NCI-H1105 (cell line): ENCODE measurements around the gene REG1B.

Experiments
- DNase-seq: peaks from one replicate; lab custom pipeline; 2025; lab: John Stamatoyannopoulos, UW

REG1B gene

GRCh38 chr2:79087785-79088364 lies at the start of gene REG1B:
Gene REG1B (minus strand): TSS chr2:79087993. CDS start chr2:79087612, 381 bp downstream.
- DNase-seq = no peak

- no peak for DNase-seq
These were observed 43.9 kb upstream of the REG1B start for GRCh38 chr2:79131687-79132086.

GRCh38 chr2:79129804-79130203 lies 42.0 kb upstream of the REG1B start:
- DNase-seq = no peak

GRCh38 chr2:79129260-79129659 lies 41.5 kb upstream of the REG1B start:
- no peak for DNase-seq

GRCh38 chr2:79128406-79128805 lies 40.6 kb upstream of the REG1B start:
- no peak for DNase-seq

GRCh38 chr2:79125721-79125985 lies 37.9 kb upstream of the REG1B start:
- DNase-seq = no peak

GRCh38 chr2:79124907-79125720 lies 37.3 kb upstream of the REG1B start:
- no peak for DNase-seq

GRCh38 chr2:79122676-79123075 lies 34.9 kb upstream of the REG1B start:
- no peak for DNase-seq

- DNase-seq = no peak
These were observed 32.5 kb upstream of the REG1B start, which contains the start of gene REG1A for GRCh38 chr2:79120194-79120713. Gene REG1A (plus strand): TSS chr2:79120488. CDS start chr2:79120862, 374 bp downstream.

GRCh38 chr2:79116997-79117928 lies 29.5 kb upstream of the REG1B start:
- DNase-seq = no peak

- no peak for DNase-seq
These were observed 27.2 kb upstream of the REG1B start for GRCh38 chr2:79114797-79115494.

GRCh38 chr2:79112269-79112668 lies 24.5 kb upstream of the REG1B start:
- no peak for DNase-seq

GRCh38 chr2:79105259-79105658 lies 17.5 kb upstream of the REG1B start:
- no peak for DNase-seq

GRCh38 chr2:79103214-79103613 lies 15.4 kb upstream of the REG1B start:
- DNase-seq = no peak

- no peak for DNase-seq
These were observed 13.2 kb upstream of the REG1B start for GRCh38 chr2:79101024-79101423.

- no peak for DNase-seq
These were observed 12.5 kb upstream of the REG1B start for GRCh38 chr2:79100285-79100684.

- no peak for DNase-seq
These were observed 11.4 kb upstream of the REG1B start for GRCh38 chr2:79099140-79099686.

- DNase-seq = no peak
These were observed 10.1 kb upstream of the REG1B start for GRCh38 chr2:79097843-79098242.

GRCh38 chr2:79090693-79091092 lies 2.9 kb upstream of the REG1B start:
- DNase-seq = no peak

GRCh38 chr2:79086255-79086654 lies 1.5 kb downstream of the REG1B start:
- DNase-seq = no peak

- DNase-seq = no peak
These were observed 2.4 kb downstream of the REG1B start for GRCh38 chr2:79085382-79085781.
